Fibroblast of lung (primary cell): ENCODE results near the gene TMTC3.

ENCODE experiments used
- CTCF ChIP-seq, 2 donors: IDR thresholded peaks in 1 of 2; conservative IDR thresholded peaks in 1 of 2; 1 replicate in 1 of 2; 2 replicates in 1 of 2; pipeline ENCODE4 v1.5.1; 2011 to 2012; ENCODE audit warnings: low read length in 2 of 2, control low read depth in 1 of 2, inconsistent platforms in 1 of 2, low read depth in 1 of 2, mild to moderate bottlenecking in 1 of 2
- EZH2 ChIP-seq: IDR thresholded peaks from 2 replicates; pipeline ENCODE4 v1.5.1; 2012; ENCODE audit warnings: low read length, control low read depth, mild to moderate bottlenecking; ENCODE audit errors: missing control alignments

- TF ChIP-seq CTCF (conservative IDR thresholded peaks at IDR 0.05 in 1 of 2, IDR thresholded peaks at IDR 0.05 in 1 of 2; ENCODE audit: low read depth in 1 of 2, low read length in 2 of 2) (no peak), EZH2 (no peak)
These were observed 15.0 kb upstream of the TMTC3 start for GRCh38 chr12:88127099-88127498.
